Measurements from ENCODE around the gene AFTPH. TPM values are rescaled to one million over a fixed set of nuclear protein-coding genes. Genes with fewer than 3 reads are reported as not detected.

AFTPH gene
- total RNA-seq, 4 donors from 2014 or later: 49.1 to 64.3 (median 57.1) TPM

GRCh38 chr2:64542071-64543007 lies 18.2 kb downstream of the AFTPH start:
- Histone ChIP-seq H3K27ac (no peak overlapping the region), H3K4me3 (no peak overlapping the region), H3K27me3 (no peaks in the 10 kb centered on the region), H3K36me3 (no peaks in the 10 kb centered on the region), H3K4me1 (no peaks in the 10 kb centered on the region), H3K9me3 (no peaks in the 10 kb centered on the region)
- WGBS: 89% methylated on average over 5 of the region's 5 CpGs
- TF ChIP-seq POLR2AphosphoS5 (IDR thresholded peaks at IDR 0.05) (no peak), POLR2A (IDR thresholded peaks at IDR 0.05) (no peak), CTCF (IDR thresholded peaks at IDR 0.05) (no peak), EP300 (IDR thresholded peaks at IDR 0.05) (no peak)
- no peak for DNase-seq (ENCODE audit: low spot score in 2 of 2)

- H3K4me3 ChIP-seq: no peak overlapping the region
- no peak for DNase-seq (ENCODE audit: low spot score in 2 of 2)
- no peaks in the 10 kb centered on the region for H3K4me1 ChIP-seq
- H3K27me3 ChIP-seq: no peaks in the 10 kb centered on the region
- H3K9me3 ChIP-seq: no peaks in the 10 kb centered on the region
- TF ChIP-seq CTCF (IDR thresholded peaks at IDR 0.05) (no peak), POLR2AphosphoS5 (IDR thresholded peaks at IDR 0.05) (no peak), POLR2A (IDR thresholded peaks at IDR 0.05) (no peak), EP300 (IDR thresholded peaks at IDR 0.05) (no peak)
- no peaks in the 10 kb centered on the region for H3K36me3 ChIP-seq
- no peak overlapping the region for H3K27ac ChIP-seq
These were observed 19.0 kb downstream of the AFTPH start for GRCh38 chr2:64543008-64543697.

GRCh38 chr2:64548761-64549160 lies 24.6 kb downstream of the AFTPH start:
- Histone ChIP-seq H3K27me3 (no peaks in the 10 kb centered on the region), H3K36me3 (no peaks in the 10 kb centered on the region), H3K27ac (no peak overlapping the region), H3K9me3 (no peaks in the 10 kb centered on the region), H3K4me1 (no peaks in the 10 kb centered on the region), H3K4me3 (no peak overlapping the region)
- WGBS: 63% methylated on average over 3 of the region's 3 CpGs
- DNase-seq (ENCODE audit: low spot score in 2 of 2): no peak
- TF ChIP-seq POLR2A (IDR thresholded peaks at IDR 0.05) (no peak), CTCF (IDR thresholded peaks at IDR 0.05) (no peak), POLR2AphosphoS5 (IDR thresholded peaks at IDR 0.05) (no peak), EP300 (IDR thresholded peaks at IDR 0.05) (no peak)

- H3K36me3 ChIP-seq: no peaks in the 10 kb centered on the region
- H3K9me3 ChIP-seq: no peaks in the 10 kb centered on the region
- no peaks in the 10 kb centered on the region for H3K4me1 ChIP-seq
- TF ChIP-seq EP300 (IDR thresholded peaks at IDR 0.05) (no peak), POLR2AphosphoS5 (IDR thresholded peaks at IDR 0.05) (no peak), POLR2A (IDR thresholded peaks at IDR 0.05) (no peak), CTCF (IDR thresholded peaks at IDR 0.05) (no peak)
- WGBS: 98% methylated on average over 1 of the region's 1 CpG
- H3K27me3 ChIP-seq: no peaks in the 10 kb centered on the region
- no peak overlapping the region for H3K27ac ChIP-seq
- no peak for DNase-seq (ENCODE audit: low spot score in 2 of 2)
- H3K4me3 ChIP-seq: no peak overlapping the region
These were observed 25.9 kb downstream of the AFTPH start for GRCh38 chr2:64550042-64550441.

GRCh38 chr2:64551851-64552250 lies 27.7 kb downstream of the AFTPH start:
- TF ChIP-seq POLR2AphosphoS5 (IDR thresholded peaks at IDR 0.05) (no peak), CTCF (IDR thresholded peaks at IDR 0.05) (no peak), EP300 (IDR thresholded peaks at IDR 0.05) (no peak), POLR2A (IDR thresholded peaks at IDR 0.05) (no peak)
- Histone ChIP-seq H3K4me1 (no peaks in the 10 kb centered on the region), H3K36me3 (peaks cover 5% of the 10 kb centered on the region), H3K27me3 (no peaks in the 10 kb centered on the region), H3K9me3 (no peaks in the 10 kb centered on the region), H3K4me3 (no peak overlapping the region), H3K27ac (no peak overlapping the region)
- no peak for DNase-seq (ENCODE audit: low spot score in 2 of 2)
- 88% methylated on average over 1 of the region's 1 CpG for WGBS
